Panc1 (cell line): Measurements from ENCODE around the gene RFC1.

Source experiments
- POLR2AphosphoS5 ChIP-seq: IDR thresholded peaks from 2 replicates; pipeline ENCODE4 v1.6.1; 2012; ENCODE audit warnings: mild to moderate bottlenecking, low read depth, low read length, moderate library complexity
- SIN3A ChIP-seq: IDR thresholded peaks from 2 replicates; pipeline ENCODE4 v1.6.1; 2012; ENCODE audit warnings: low read depth, mild to moderate bottlenecking, low read length, moderate library complexity, borderline replicate concordance; ENCODE audit not compliant: insufficient read depth
- TCF7L2 ChIP-seq: IDR thresholded peaks from 2 replicates; pipeline ENCODE4 v1.6.1; 2011; ENCODE audit warnings: mild to moderate bottlenecking, low read depth, low read length, inconsistent platforms
- TF ChIP-seq, protein P1 (sequence below): fragments of 450-650 bp; IDR thresholded peaks from 2 replicates; pipeline ENCODE4 v1.5.1; 2017; ENCODE audit warnings: mild to moderate bottlenecking
- TF ChIP-seq, protein P2 (sequence below), 2 experiments: IDR thresholded peaks; 2 replicates each; pipeline ENCODE4 v1.6.1; 2011 to 2012; ENCODE audit warnings: low read depth in 2 of 2, control low read depth in 1 of 2, low read length in 1 of 2, mild to moderate bottlenecking in 1 of 2, moderate library complexity in 1 of 2; ENCODE audit not compliant: insufficient read depth in 1 of 2

DNA sequence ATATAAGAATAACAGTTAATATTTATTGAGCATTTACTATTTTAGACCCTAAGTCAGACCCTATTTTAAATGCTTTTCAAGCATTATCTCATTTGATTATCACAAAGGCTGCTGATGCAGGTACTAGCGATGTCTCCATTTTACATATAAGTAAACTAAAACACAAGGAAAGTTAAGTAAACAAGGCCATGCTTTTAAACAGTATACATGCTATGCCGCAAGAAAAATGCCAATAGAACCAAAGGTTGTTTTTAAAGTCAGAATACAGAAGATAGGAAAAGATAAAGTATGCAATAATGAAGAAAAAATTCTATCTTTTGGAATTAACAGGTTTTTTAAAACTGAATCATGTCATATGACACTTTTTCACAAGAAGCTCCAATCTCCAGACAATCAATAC, 26.2 kb downstream of the RFC1 start:
- TF ChIP-seq POLR2AphosphoS5 = no peak
- TF ChIP-seq, protein P1, sequence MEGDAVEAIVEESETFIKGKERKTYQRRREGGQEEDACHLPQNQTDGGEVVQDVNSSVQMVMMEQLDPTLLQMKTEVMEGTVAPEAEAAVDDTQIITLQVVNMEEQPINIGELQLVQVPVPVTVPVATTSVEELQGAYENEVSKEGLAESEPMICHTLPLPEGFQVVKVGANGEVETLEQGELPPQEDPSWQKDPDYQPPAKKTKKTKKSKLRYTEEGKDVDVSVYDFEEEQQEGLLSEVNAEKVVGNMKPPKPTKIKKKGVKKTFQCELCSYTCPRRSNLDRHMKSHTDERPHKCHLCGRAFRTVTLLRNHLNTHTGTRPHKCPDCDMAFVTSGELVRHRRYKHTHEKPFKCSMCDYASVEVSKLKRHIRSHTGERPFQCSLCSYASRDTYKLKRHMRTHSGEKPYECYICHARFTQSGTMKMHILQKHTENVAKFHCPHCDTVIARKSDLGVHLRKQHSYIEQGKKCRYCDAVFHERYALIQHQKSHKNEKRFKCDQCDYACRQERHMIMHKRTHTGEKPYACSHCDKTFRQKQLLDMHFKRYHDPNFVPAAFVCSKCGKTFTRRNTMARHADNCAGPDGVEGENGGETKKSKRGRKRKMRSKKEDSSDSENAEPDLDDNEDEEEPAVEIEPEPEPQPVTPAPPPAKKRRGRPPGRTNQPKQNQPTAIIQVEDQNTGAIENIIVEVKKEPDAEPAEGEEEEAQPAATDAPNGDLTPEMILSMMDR = no peak
- TF ChIP-seq, protein P2, sequence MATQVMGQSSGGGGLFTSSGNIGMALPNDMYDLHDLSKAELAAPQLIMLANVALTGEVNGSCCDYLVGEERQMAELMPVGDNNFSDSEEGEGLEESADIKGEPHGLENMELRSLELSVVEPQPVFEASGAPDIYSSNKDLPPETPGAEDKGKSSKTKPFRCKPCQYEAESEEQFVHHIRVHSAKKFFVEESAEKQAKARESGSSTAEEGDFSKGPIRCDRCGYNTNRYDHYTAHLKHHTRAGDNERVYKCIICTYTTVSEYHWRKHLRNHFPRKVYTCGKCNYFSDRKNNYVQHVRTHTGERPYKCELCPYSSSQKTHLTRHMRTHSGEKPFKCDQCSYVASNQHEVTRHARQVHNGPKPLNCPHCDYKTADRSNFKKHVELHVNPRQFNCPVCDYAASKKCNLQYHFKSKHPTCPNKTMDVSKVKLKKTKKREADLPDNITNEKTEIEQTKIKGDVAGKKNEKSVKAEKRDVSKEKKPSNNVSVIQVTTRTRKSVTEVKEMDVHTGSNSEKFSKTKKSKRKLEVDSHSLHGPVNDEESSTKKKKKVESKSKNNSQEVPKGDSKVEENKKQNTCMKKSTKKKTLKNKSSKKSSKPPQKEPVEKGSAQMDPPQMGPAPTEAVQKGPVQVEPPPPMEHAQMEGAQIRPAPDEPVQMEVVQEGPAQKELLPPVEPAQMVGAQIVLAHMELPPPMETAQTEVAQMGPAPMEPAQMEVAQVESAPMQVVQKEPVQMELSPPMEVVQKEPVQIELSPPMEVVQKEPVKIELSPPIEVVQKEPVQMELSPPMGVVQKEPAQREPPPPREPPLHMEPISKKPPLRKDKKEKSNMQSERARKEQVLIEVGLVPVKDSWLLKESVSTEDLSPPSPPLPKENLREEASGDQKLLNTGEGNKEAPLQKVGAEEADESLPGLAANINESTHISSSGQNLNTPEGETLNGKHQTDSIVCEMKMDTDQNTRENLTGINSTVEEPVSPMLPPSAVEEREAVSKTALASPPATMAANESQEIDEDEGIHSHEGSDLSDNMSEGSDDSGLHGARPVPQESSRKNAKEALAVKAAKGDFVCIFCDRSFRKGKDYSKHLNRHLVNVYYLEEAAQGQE (IDR thresholded peaks at IDR 0.05; ENCODE audit: insufficient read depth in 1 of 2, low read depth in 2 of 2, low read length in 1 of 2) = no peak
- TF ChIP-seq SIN3A = no peak
- TF ChIP-seq TCF7L2 = no peak
